ENCODE data around the gene DLGAP1.

The DLGAP1 gene

GRCh38 chr18:4207383-4207985, 247.6 kb downstream of the DLGAP1 start:
- no peaks in the 10 kb centered on the region for H3K36me3 ChIP-seq (replicated peaks; ENCODE audit: low read depth, low read length)
- H3K4me1 ChIP-seq (ENCODE audit: low read length) = peaks cover 12% of the 10 kb centered on the region
- H3K9ac ChIP-seq (ENCODE audit: low read length) = no peak overlapping the region
- no peaks in the 10 kb centered on the region for H3K79me2 ChIP-seq (ENCODE audit: low read length)
- no peak overlapping the region for H3K4me2 ChIP-seq (ENCODE audit: low read length)
- H2AFZ ChIP-seq (ENCODE audit: low read depth, low read length) = no peak overlapping the region
- TF ChIP-seq EZH2phosphoT487 (IDR thresholded peaks at IDR 0.05; ENCODE audit: low read depth) (no peak), CTCF (IDR thresholded peaks at IDR 0.05; ENCODE audit: low read depth, low read length) (no peak)
- no peaks in the 10 kb centered on the region for H4K20me1 ChIP-seq (ENCODE audit: insufficient read depth, low read length)
- no peak overlapping the region for H3K27ac ChIP-seq (ENCODE audit: low read length)
- no peak overlapping the region for H3K4me3 ChIP-seq (ENCODE audit: low read length)
- H3K27me3 ChIP-seq (ENCODE audit: low read depth, low read length) = no peaks in the 10 kb centered on the region
- H3K9me3 ChIP-seq (ENCODE audit: insufficient read depth, low read length) = no peaks in the 10 kb centered on the region

- H3K4me2 ChIP-seq (ENCODE audit: low read length) = no peak overlapping the region
- TF ChIP-seq CTCF (IDR thresholded peaks at IDR 0.05; ENCODE audit: low read depth, low read length) = no peak
- no peak for TF ChIP-seq EZH2phosphoT487 (IDR thresholded peaks at IDR 0.05; ENCODE audit: low read depth)
- no peak overlapping the region for H3K27ac ChIP-seq (ENCODE audit: low read length)
- H3K4me3 ChIP-seq (ENCODE audit: low read length) = no peak overlapping the region
- no peaks in the 10 kb centered on the region for H3K36me3 ChIP-seq (replicated peaks; ENCODE audit: low read depth, low read length)
- H3K9me3 ChIP-seq (ENCODE audit: insufficient read depth, low read length) = no peaks in the 10 kb centered on the region
- no peak overlapping the region for H3K9ac ChIP-seq (ENCODE audit: low read length)
- H2AFZ ChIP-seq (ENCODE audit: low read depth, low read length) = no peak overlapping the region
- H4K20me1 ChIP-seq (ENCODE audit: insufficient read depth, low read length) = no peaks in the 10 kb centered on the region
- H3K79me2 ChIP-seq (ENCODE audit: low read length) = no peaks in the 10 kb centered on the region
- H3K4me1 ChIP-seq (ENCODE audit: low read length) = peaks cover 12% of the 10 kb centered on the region
- H3K27me3 ChIP-seq (ENCODE audit: low read depth, low read length) = no peaks in the 10 kb centered on the region
Observed at GRCh38 chr18:4204438-4204720, 250.7 kb downstream of the DLGAP1 start.

- Histone ChIP-seq H2AFZ (ENCODE audit: low read depth, low read length) (peak overlapping the region; percentile 34), H3K27me3 (ENCODE audit: low read depth, low read length) (no peaks in the 10 kb centered on the region), H3K9me3 (ENCODE audit: insufficient read depth, low read length) (no peaks in the 10 kb centered on the region), H3K36me3 (replicated peaks; ENCODE audit: low read depth, low read length) (no peaks in the 10 kb centered on the region), H3K9ac (ENCODE audit: low read length) (0 out of 2 replicates have a peak overlapping the region, but pooled peaks have one; percentile 7), H3K79me2 (ENCODE audit: low read length) (no peaks in the 10 kb centered on the region), H3K4me2 (ENCODE audit: low read length) (peak overlapping the region; percentile 57), H3K4me1 (ENCODE audit: low read length) (peaks cover 12% of the 10 kb centered on the region), H3K27ac (ENCODE audit: low read length) (peak overlapping the region; percentile 39; the same call in 1 of the 2 replicates), H4K20me1 (ENCODE audit: insufficient read depth, low read length) (no peaks in the 10 kb centered on the region), H3K4me3 (ENCODE audit: low read length) (no peak overlapping the region)
- TF ChIP-seq EZH2phosphoT487 (IDR thresholded peaks at IDR 0.05; ENCODE audit: low read depth) = no peak
- TF ChIP-seq CTCF (IDR thresholded peaks at IDR 0.05; ENCODE audit: low read depth, low read length) = no peak
Observed at GRCh38 chr18:4203568-4204437, 251.3 kb downstream of the DLGAP1 start.

GRCh38 chr18:4200399-4200798, 254.7 kb downstream of the DLGAP1 start:
- H3K4me1 ChIP-seq (ENCODE audit: low read length) = peaks cover 12% of the 10 kb centered on the region
- no peaks in the 10 kb centered on the region for H3K36me3 ChIP-seq (replicated peaks; ENCODE audit: low read depth, low read length)
- H3K4me3 ChIP-seq (ENCODE audit: low read length) = no peak overlapping the region
- no peaks in the 10 kb centered on the region for H4K20me1 ChIP-seq (ENCODE audit: insufficient read depth, low read length)
- H3K9me3 ChIP-seq (ENCODE audit: insufficient read depth, low read length) = no peaks in the 10 kb centered on the region
- no peak overlapping the region for H3K9ac ChIP-seq (ENCODE audit: low read length)
- H3K4me2 ChIP-seq (ENCODE audit: low read length) = no peak overlapping the region
- no peaks in the 10 kb centered on the region for H3K79me2 ChIP-seq (ENCODE audit: low read length)
- no peak for TF ChIP-seq EZH2phosphoT487 (IDR thresholded peaks at IDR 0.05; ENCODE audit: low read depth)
- no peak for TF ChIP-seq CTCF (IDR thresholded peaks at IDR 0.05; ENCODE audit: low read depth, low read length)
- no peak overlapping the region for H2AFZ ChIP-seq (ENCODE audit: low read depth, low read length)
- no peak overlapping the region for H3K27ac ChIP-seq (ENCODE audit: low read length)
- no peaks in the 10 kb centered on the region for H3K27me3 ChIP-seq (ENCODE audit: low read depth, low read length)
